AG04450 (cell line): ENCODE data around the gene PPP1R9B. TPM values are rescaled to one million over a fixed set of nuclear protein-coding genes. Genes with fewer than 3 reads are reported as not detected.

Experiments used
- CTCF ChIA-PET: fragments of 300-600, 350-600 bp; formaldehyde crosslinking; extraction: SDS; loops from one replicate; lab custom pipeline; 2022; ENCODE audit warnings: antibody characterized with exemption, inconsistent platforms; lab: Charles Lee
- POLR2A ChIA-PET: fragments of 350-600 bp; formaldehyde crosslinking; extraction: SDS; loops from one replicate; lab custom pipeline; 2021; ENCODE audit warnings: antibody characterized with exemption, inconsistent platforms; lab: Yijun Ruan, JAX
- DNase-seq: peaks from one replicate; pipeline ENCODE4 v3.0.0-alpha.2; 2011; ENCODE audit warnings: low read depth, low spot score
- H3K27ac ChIP-seq: one replicate; pipeline ENCODE4 v1.5.1; 2012; ENCODE audit warnings: low read depth, low read length, control low read depth
- H3K27me3 ChIP-seq: one replicate; pipeline ENCODE4 v1.6.0; 2012; ENCODE audit warnings: low read length; ENCODE audit not compliant: control insufficient read depth, insufficient read depth
- H3K4me3 ChIP-seq: 2 replicates; pipeline ENCODE4 v1.5.1; 2011; ENCODE audit warnings: mild to moderate bottlenecking, low read depth, low read length, control low read depth
- H3K9me3 ChIP-seq: 2 replicates; pipeline ENCODE4 v1.5.1; 2012; ENCODE audit warnings: low read length; ENCODE audit not compliant: control insufficient read depth, insufficient read depth
- polyA plus RNA-seq: library from polyadenylated mRNA; depleted of rRNA; stranded (reverse); fragments of >200 nt; gene quantifications from 2 replicates; pipeline ENCODE4 v1.2.3, GENCODE V29; 2011
- TF ChIP-seq, protein P1 (sequence below): IDR thresholded peaks from 2 replicates; pipeline ENCODE4 v1.5.1; 2011; ENCODE audit warnings: low read depth, low read length, control low read depth, inconsistent platforms

PPP1R9B gene
- polyA plus RNA-seq, 1 experiment = 18.2 TPM

DNA sequence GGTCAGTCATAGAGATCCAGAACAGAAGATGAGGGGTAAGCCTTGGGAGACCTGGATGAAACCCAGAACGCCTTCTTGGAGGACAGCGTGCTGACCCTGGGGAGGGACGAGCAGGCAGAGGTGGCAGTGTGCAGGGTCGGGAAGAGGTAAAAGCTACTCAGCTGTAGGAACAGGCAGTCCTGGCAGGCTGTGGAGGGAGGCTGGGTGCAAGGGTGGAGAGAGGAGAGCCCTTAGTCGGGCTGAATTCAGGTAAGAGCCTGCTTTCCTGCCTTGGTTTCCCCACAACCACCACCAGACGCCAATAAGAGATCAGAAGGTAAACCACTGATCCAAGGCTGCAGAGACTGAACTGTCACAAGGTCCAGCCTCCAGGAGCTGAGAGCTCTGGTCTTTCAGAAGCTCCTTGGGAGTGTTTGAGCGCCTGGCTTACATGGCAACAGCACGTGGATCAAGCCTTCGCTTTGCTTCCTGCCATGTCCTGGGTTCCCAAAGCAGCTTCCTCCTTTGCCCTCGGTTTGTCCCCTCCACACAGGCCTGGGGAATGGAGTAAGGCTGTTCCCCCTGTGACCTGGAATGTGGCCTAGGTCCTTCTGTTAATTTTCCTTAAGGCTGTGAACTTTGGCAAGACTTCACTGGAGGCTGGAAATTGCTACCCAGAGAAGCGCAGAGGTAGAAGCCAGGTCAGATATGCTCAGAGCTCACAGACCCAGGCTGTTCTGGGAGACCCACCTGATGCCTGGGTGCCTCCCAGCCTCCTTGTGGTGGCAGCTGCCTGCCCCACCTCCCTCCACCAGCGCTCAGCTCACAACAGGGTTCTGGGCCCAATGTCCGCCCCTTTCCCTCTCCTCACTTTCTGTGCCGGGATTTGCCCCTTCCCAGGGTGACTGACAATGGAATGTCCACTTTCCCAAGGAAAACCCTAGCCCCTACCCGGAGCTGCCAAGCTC is 59.2 kb downstream of the PPP1R9B start:
- no peaks in the 10 kb centered on the region for H3K27me3 ChIP-seq
- H3K4me3 ChIP-seq = no peak overlapping the region
- CTCF ChIA-PET = interaction anchor here (0.5 to 4.5 kb wide), 8 partner anchors 10 to 204 kb away, joined by 3 to 171 read pairs (median 6); no protein-coding TSS in a partner anchor
- no peak overlapping the region for H3K27ac ChIP-seq
- POLR2A ChIA-PET = no interaction called here
- DNase-seq = no peak
- TF ChIP-seq, protein P1, sequence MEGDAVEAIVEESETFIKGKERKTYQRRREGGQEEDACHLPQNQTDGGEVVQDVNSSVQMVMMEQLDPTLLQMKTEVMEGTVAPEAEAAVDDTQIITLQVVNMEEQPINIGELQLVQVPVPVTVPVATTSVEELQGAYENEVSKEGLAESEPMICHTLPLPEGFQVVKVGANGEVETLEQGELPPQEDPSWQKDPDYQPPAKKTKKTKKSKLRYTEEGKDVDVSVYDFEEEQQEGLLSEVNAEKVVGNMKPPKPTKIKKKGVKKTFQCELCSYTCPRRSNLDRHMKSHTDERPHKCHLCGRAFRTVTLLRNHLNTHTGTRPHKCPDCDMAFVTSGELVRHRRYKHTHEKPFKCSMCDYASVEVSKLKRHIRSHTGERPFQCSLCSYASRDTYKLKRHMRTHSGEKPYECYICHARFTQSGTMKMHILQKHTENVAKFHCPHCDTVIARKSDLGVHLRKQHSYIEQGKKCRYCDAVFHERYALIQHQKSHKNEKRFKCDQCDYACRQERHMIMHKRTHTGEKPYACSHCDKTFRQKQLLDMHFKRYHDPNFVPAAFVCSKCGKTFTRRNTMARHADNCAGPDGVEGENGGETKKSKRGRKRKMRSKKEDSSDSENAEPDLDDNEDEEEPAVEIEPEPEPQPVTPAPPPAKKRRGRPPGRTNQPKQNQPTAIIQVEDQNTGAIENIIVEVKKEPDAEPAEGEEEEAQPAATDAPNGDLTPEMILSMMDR = no peak
- no peaks in the 10 kb centered on the region for H3K9me3 ChIP-seq

DNA sequence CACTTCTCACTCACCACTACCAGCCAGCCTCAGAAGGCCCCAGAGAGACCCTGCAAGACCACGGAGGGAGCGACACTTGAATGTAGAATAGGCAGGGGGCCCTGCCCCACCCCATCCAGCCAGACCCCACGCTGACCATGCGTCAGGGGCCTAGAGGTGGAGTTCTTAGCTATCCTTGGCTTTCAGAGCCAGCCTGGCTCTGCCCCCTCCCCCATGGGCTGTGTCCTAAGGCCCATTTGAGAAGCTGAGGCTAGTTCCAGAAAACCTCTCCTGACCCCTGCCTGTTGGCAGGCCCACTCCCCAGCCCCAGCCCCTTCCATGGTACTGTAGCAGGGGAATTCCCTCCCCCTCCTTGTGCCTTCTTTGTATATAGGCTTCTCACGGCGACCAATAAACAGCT is 60.4 kb downstream of the PPP1R9B start:
- TF ChIP-seq, protein P1 = no peak
- POLR2A ChIA-PET = no interaction called here
- Histone ChIP-seq H3K27me3 (no peaks in the 10 kb centered on the region), H3K9me3 (no peaks in the 10 kb centered on the region), H3K27ac (no peak overlapping the region), H3K4me3 (no peak overlapping the region)
- no peak for DNase-seq
- CTCF ChIA-PET = interaction anchor here (0.8 kb wide), 1 partner anchor 94 kb away, joined by 3 read pairs; no protein-coding TSS in a partner anchor

DNA sequence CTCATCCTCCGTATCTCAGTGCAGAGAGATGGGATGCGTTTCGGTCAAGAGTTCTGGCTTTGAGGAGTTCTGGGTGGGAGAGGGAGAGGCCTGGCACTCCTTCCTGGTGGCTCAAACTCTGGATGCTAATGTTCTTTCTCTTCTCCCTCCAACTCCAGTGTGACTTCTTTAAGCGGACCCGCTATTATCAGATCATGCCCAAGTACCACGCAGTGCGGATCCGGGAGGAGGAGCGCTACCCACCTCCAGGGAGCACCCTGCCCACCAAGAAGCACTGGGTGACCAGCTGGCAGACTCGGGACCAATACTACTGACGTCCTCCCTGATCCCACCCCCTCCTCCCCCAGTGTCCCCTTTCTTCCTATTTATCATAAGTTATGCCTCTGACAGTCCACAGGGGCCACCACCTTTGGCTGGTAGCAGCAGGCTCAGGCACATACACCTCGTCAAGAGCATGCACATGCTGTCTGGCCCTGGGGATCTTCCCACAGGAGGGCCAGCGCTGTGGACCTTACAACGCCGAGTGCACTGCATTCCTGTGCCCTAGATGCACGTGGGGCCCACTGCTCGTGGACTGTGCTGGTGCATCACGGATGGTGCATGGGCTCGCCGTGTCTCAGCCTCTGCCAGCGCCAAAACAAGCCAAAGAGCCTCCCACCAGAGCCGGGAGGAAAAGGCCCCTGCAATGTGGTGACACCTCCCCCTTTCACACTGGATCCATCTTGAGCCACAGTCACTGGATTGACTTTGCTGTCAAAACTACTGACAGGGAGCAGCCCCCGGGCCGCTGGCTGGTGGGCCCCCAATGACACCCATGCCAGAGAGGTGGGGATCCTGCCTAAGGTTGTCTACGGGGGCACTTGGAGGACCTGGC is 61.3 kb downstream of the PPP1R9B start:
- TF ChIP-seq, protein P1 = no peak
- Histone ChIP-seq H3K27ac (no peak overlapping the region), H3K27me3 (no peaks in the 10 kb centered on the region), H3K9me3 (no peaks in the 10 kb centered on the region), H3K4me3 (no peak overlapping the region)
- ChIA-PET POLR2A (no interaction called here), CTCF (no interaction called here)
- no peak for DNase-seq

DNA sequence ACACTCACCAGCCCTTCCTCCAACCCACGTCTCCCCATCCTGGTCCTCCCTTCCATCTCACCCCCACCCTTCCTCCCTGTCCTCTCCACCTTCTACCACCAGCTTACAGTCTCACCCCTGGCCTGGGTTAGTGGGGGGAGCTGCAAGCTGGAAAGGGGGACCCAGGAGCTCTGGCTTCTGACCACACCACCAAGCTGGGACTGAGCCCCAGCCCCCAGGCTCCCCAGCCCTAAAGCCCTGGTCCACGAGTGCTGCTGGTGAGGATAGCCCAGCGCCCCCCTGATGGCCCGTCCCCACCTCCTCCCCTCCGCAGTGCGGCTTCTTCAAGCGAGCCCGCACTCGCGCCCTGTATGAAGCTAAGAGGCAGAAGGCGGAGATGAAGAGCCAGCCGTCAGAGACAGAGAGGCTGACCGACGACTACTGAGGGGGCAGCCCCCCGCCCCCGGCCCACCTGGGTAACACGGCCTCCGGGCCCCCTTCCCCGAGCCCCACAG is 62.5 kb downstream of the PPP1R9B start:
- Histone ChIP-seq H3K4me3 (no peak overlapping the region), H3K9me3 (no peaks in the 10 kb centered on the region), H3K27ac (no peak overlapping the region), H3K27me3 (no peaks in the 10 kb centered on the region)
- TF ChIP-seq, protein P1 = no peak
- no peak for DNase-seq
- CTCF ChIA-PET = interaction anchor here (0.6 to 2.7 kb wide), 18 partner anchors 14 to 288 kb away, joined by 3 to 85 read pairs (median 4); no protein-coding TSS in a partner anchor
- POLR2A ChIA-PET = no interaction called here
